Spleen (tissue), 7 donors: ENCODE data around the gene FRMPD2.

ENCODE experiments used
- CTCF ChIP-seq, 11 experiments: fragments of 200-600 bp in 7 of 11; fragments of 450-650 bp in 4 of 11; sonication (generic) in 4 of 11; IDR thresholded peaks in 8 of 11; conservative IDR thresholded peaks in 3 of 11; 1 replicate in 7 of 11; 2 replicates in 4 of 11; pipeline versions ENCODE4 v1.4.0 to v1.8.0; 2016 to 2021; ENCODE audit warnings: antibody characterized with exemption in 11 of 11, inconsistent platforms in 4 of 11, mild to moderate bottlenecking in 1 of 11
- POLR2A ChIP-seq, 3 donors: fragments of 450-650 bp; IDR thresholded peaks; one replicate each; pipeline ENCODE4 v1.5.1; 2017; ENCODE audit warnings: antibody characterized with exemption in 3 of 3, mild to moderate bottlenecking in 1 of 3
- POLR2AphosphoS5 ChIP-seq, 3 donors: sonication (generic); formaldehyde crosslinking; IDR thresholded peaks; one replicate each; pipeline ENCODE4 v1.5.1; 2017; ENCODE audit warnings: antibody characterized with exemption in 3 of 3
- donor health status: DM: no; HTN: no; CAD: no; lungs with moderate emphysema.
- donor health status: DM: no; HTN: no; CAD: no.
- donor health status: DM: no; HTN: no; CAD: no.

- TF ChIP-seq POLR2A (IDR thresholded peaks at IDR 0.05) (no peak), POLR2AphosphoS5 (IDR thresholded peaks at IDR 0.05) (no peak), CTCF (IDR thresholded peaks at IDR 0.05 in 8 of 11, conservative IDR thresholded peaks at IDR 0.05 in 3 of 11) (no peak)
Observed at GRCh38 chr10:48255722-48256121, 18.8 kb downstream of the FRMPD2 start.
